ENCODE measurements around the gene SLC37A1. TPM values are rescaled to one million over a fixed set of nuclear protein-coding genes. Genes with fewer than 3 reads are reported as not detected.

The SLC37A1 gene
- total RNA-seq, 1 donor from 2014 or later = 24.8 TPM

GRCh38 chr21:42619166-42619565 is 105.5 kb downstream of the SLC37A1 start:
- no peak for DNase-seq (ENCODE audit: extremely low spot score, unreplicated experiment)
- Mint-ChIP-seq H3K27me3 (peaks cover 25% of the 10 kb centered on the region), H3K4me1 (ENCODE audit: unreplicated experiment) (peaks cover 14% of the 10 kb centered on the region), H3K4me3 (no peak overlapping the region), H3K36me3 (no peaks in the 10 kb centered on the region), H3K9me3 (no peaks in the 10 kb centered on the region), H3K27ac (no peak overlapping the region)
- TF ChIP-seq, protein P1, sequence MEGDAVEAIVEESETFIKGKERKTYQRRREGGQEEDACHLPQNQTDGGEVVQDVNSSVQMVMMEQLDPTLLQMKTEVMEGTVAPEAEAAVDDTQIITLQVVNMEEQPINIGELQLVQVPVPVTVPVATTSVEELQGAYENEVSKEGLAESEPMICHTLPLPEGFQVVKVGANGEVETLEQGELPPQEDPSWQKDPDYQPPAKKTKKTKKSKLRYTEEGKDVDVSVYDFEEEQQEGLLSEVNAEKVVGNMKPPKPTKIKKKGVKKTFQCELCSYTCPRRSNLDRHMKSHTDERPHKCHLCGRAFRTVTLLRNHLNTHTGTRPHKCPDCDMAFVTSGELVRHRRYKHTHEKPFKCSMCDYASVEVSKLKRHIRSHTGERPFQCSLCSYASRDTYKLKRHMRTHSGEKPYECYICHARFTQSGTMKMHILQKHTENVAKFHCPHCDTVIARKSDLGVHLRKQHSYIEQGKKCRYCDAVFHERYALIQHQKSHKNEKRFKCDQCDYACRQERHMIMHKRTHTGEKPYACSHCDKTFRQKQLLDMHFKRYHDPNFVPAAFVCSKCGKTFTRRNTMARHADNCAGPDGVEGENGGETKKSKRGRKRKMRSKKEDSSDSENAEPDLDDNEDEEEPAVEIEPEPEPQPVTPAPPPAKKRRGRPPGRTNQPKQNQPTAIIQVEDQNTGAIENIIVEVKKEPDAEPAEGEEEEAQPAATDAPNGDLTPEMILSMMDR (conservative IDR thresholded peaks at IDR 0.05) = no peak

GRCh38 chr21:42619841-42620240 is 106.2 kb downstream of the SLC37A1 start:
- no peak for DNase-seq (ENCODE audit: extremely low spot score, unreplicated experiment)
- Mint-ChIP-seq H3K4me3 (no peak overlapping the region), H3K4me1 (ENCODE audit: unreplicated experiment) (peaks cover 21% of the 10 kb centered on the region), H3K36me3 (no peaks in the 10 kb centered on the region), H3K27me3 (peaks cover 32% of the 10 kb centered on the region), H3K27ac (no peak overlapping the region), H3K9me3 (no peaks in the 10 kb centered on the region)
- TF ChIP-seq, protein P1 (conservative IDR thresholded peaks at IDR 0.05) = no peak

DNA sequence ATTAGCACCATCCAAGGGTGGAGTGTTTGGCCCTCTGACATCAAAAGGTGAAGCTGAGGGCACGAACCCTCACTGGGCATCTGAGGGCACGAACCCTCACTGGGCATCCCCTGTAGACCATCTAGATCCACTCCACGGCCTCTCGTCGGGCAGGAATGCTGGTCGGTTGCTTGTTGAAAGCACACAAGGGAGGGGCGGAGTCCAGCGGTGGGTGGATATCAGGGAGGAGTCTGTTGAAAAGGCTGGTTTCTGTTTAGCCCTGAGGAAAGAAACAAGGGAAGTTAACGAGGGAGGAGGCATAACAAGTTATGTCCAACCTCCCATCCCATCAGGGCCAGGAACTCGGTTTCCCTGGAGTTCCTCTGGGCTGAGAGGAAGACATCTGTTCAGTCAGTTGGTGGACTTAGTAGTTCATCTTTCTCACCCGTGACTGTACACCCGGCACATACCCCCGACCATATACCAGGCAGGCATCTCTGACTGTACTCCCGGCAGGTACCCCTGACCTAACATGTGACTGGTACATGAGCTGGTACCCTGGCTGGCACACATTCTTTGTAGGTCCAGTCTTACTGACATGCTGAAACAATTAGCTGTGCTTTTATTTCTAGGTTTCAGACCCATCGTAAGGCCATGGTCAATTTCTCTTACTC is 107.6 kb downstream of the SLC37A1 start:
- no peaks in the 10 kb centered on the region for H3K9me3 Mint-ChIP-seq
- TF ChIP-seq, protein P1 (conservative IDR thresholded peaks at IDR 0.05) = no peak
- H3K36me3 Mint-ChIP-seq = no peaks in the 10 kb centered on the region
- H3K27ac Mint-ChIP-seq = peak overlapping the region; percentile 55
- peaks cover 34% of the 10 kb centered on the region for H3K27me3 Mint-ChIP-seq
- H3K4me1 Mint-ChIP-seq (ENCODE audit: unreplicated experiment) = peaks cover 21% of the 10 kb centered on the region
- no peak overlapping the region for H3K4me3 Mint-ChIP-seq
- DNase-seq (ENCODE audit: extremely low spot score, unreplicated experiment) = no peak

DNA sequence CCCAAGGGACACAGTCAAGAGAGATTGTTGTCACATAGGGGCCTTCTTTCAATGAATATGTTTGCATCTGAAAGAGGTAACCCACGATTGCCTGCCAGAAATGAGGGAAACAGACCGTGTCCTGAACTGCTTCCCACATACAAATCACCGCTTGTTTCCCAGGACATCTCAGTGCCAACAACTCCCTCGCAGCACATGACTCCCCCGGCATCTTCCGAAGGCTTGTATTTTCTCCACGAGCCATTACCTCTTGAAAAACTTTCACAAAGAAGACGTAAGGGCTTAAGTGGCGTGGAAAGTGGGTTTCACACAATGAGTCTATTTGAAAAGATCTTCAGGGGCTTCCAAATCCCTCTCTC is 108.1 kb downstream of the SLC37A1 start:
- Mint-ChIP-seq H3K27ac (no peak overlapping the region), H3K4me3 (peak overlapping the region; percentile 33), H3K36me3 (no peaks in the 10 kb centered on the region), H3K27me3 (peaks cover 39% of the 10 kb centered on the region), H3K4me1 (ENCODE audit: unreplicated experiment) (peaks cover 21% of the 10 kb centered on the region), H3K9me3 (no peaks in the 10 kb centered on the region)
- TF ChIP-seq, protein P1 (conservative IDR thresholded peaks at IDR 0.05) = no peak
- DNase-seq (ENCODE audit: extremely low spot score, unreplicated experiment) = no peak

DNA sequence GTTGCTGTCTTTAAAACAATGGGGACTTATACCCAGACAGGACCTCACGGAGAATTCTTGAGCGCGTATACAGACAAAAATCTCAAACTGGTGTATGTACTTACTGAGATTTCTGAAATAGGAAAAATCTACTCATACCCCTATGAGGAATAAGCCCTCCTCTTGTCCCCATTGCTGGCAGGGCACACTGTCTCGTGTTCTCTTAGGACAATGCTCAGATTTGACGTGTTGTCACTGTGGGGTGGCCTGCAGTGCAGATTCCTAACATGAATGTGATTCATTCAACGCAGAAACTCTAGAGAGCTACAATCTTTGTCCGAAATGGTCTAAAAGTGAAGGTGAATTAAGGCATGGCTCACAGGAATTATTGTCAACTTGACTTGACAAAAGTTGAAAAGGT is 108.6 kb downstream of the SLC37A1 start:
- Mint-ChIP-seq H3K36me3 (no peaks in the 10 kb centered on the region), H3K9me3 (no peaks in the 10 kb centered on the region), H3K27me3 (peaks cover 44% of the 10 kb centered on the region), H3K27ac (no peak overlapping the region), H3K4me3 (no peak overlapping the region), H3K4me1 (ENCODE audit: unreplicated experiment) (peaks cover 21% of the 10 kb centered on the region)
- DNase-seq (ENCODE audit: extremely low spot score, unreplicated experiment) = no peak
- TF ChIP-seq, protein P1 (conservative IDR thresholded peaks at IDR 0.05) = no peak

All from type B pancreatic cell (in vitro differentiated cells).